GM23338 (cell line): Measurements from ENCODE around the gene KCNH5. TPM values are rescaled to one million over a fixed set of nuclear protein-coding genes. Genes with fewer than 3 reads are reported as not detected.

Experiments used
- ATAC-seq: fragments of 200-7000 bp; cut with Tn5 transposase; 3 replicates; pipeline ENCODE4 v1.9.1; 2020
- DNase-seq: peaks from one replicate; pipeline ENCODE4 v3.0.0-alpha.2; 2015; ENCODE audit warnings: low spot score
- H2AFZ ChIP-seq: fragments of 200-600 bp; sonication (generic); 2 replicates; pipeline ENCODE4 v1.8.0; 2016; ENCODE audit warnings: antibody characterized with exemption, mild to moderate bottlenecking, moderate library complexity
- H3F3A ChIP-seq: fragments of 200-600 bp; sonication (generic); replicated peaks from 2 replicates; pipeline ENCODE4 v1.8.0; 2017; ENCODE audit warnings: antibody characterized with exemption, mixed run types, low read depth
- H3K27ac ChIP-seq: fragments of 200-600 bp; sonication (generic); 2 replicates; pipeline ENCODE4 v1.6.1; 2016; ENCODE audit warnings: low read depth
- H3K27me3 ChIP-seq: fragments of 200-600 bp; sonication (generic); 2 replicates; pipeline ENCODE4 v1.8.0; 2016; ENCODE audit warnings: mild to moderate bottlenecking, mixed run types, moderate library complexity; ENCODE audit not compliant: insufficient read depth
- H3K36me3 ChIP-seq: fragments of 200-600 bp; sonication (generic); 2 replicates; pipeline ENCODE4 v1.8.0; 2016; ENCODE audit warnings: mild to moderate bottlenecking; ENCODE audit not compliant: insufficient read depth
- H3K4me1 ChIP-seq: fragments of 200-600 bp; sonication (generic); 2 replicates; pipeline ENCODE4 v1.8.0; 2016; ENCODE audit warnings: mild to moderate bottlenecking, moderate library complexity; ENCODE audit not compliant: insufficient read depth
- H3K4me2 ChIP-seq: fragments of 200-600 bp; sonication (generic); 2 replicates; pipeline ENCODE4 v1.7.1; 2017; ENCODE audit warnings: mixed run types
- H3K4me3 ChIP-seq: fragments of 200-600 bp; sonication (generic); 2 replicates; pipeline ENCODE4 v1.6.1; 2016; ENCODE audit warnings: mixed run types
- H3K79me2 ChIP-seq: fragments of 200-600 bp; sonication (generic); replicated peaks from 2 replicates; pipeline ENCODE4 v1.8.0; 2017; ENCODE audit warnings: mild to moderate bottlenecking; ENCODE audit not compliant: insufficient read depth
- H3K9me2 ChIP-seq: fragments of 200-600 bp; sonication (generic); 2 replicates; pipeline ENCODE4 v1.8.0; 2017; ENCODE audit not compliant: insufficient read depth
- H4K20me1 ChIP-seq: fragments of 200-600 bp; sonication (generic); replicated peaks from 2 replicates; pipeline ENCODE4 v1.8.0; 2017; ENCODE audit warnings: mild to moderate bottlenecking; ENCODE audit not compliant: insufficient read depth
- H3K27ac Mint-ChIP-seq: 2 replicates; pipeline ENCODE4 v1.8.0; 2020; ENCODE audit warnings: inconsistent platforms, mild to moderate bottlenecking, moderate library complexity, mixed read lengths
- H3K27me3 Mint-ChIP-seq: 3 replicates; pipeline ENCODE4 v1.8.0; 2022; ENCODE audit warnings: low read depth, mild to moderate bottlenecking, moderate library complexity, mixed read lengths, inconsistent platforms; ENCODE audit not compliant: insufficient read depth, poor library complexity
- H3K36me3 Mint-ChIP-seq: 3 replicates; pipeline ENCODE4 v1.8.0; 2021; ENCODE audit warnings: low read depth, mild to moderate bottlenecking, inconsistent platforms, moderate library complexity, mixed read lengths
- H3K4me1 Mint-ChIP-seq: 3 replicates; pipeline ENCODE4 v1.8.0; 2020; ENCODE audit warnings: mild to moderate bottlenecking, inconsistent platforms, mixed read lengths
- H3K4me3 Mint-ChIP-seq: 3 replicates; pipeline ENCODE4 v1.8.0; 2021; ENCODE audit warnings: moderate library complexity, mild to moderate bottlenecking, inconsistent platforms, mixed read lengths
- H3K9me3 Mint-ChIP-seq: 3 replicates; pipeline ENCODE4 v1.8.0; 2020; ENCODE audit warnings: moderate library complexity, mild to moderate bottlenecking, inconsistent platforms, mixed read lengths
- CREB1 ChIP-seq: fragments of 250-450 bp; sonication (Bioruptor Pico); IDR thresholded peaks from 2 replicates; pipeline ENCODE4 v1.5.0; 2020; ENCODE audit warnings: low read depth, mild to moderate bottlenecking, moderate library complexity
- EZH2 ChIP-seq: fragments of 200-600 bp; sonication (generic); IDR thresholded peaks from one replicate; pipeline ENCODE4 v1.8.0; 2017; ENCODE audit warnings: antibody characterized with exemption, mild to moderate bottlenecking, low read depth; ENCODE audit not compliant: unreplicated experiment
- EZH2phosphoT487 ChIP-seq: fragments of 200-600 bp; sonication (generic); IDR thresholded peaks from one replicate; pipeline ENCODE4 v1.8.1; 2018; ENCODE audit warnings: antibody characterized with exemption; ENCODE audit not compliant: unreplicated experiment
- JUNB ChIP-seq: IDR thresholded peaks from one replicate; pipeline ENCODE4 v1.6.1; 2016; ENCODE audit warnings: antibody characterized with exemption; ENCODE audit not compliant: unreplicated experiment
- NANOG ChIP-seq: IDR thresholded peaks from 2 replicates; pipeline ENCODE4 v1.6.1; 2016; ENCODE audit warnings: antibody characterized with exemption, borderline replicate concordance
- POLR2AphosphoS5 ChIP-seq: IDR thresholded peaks from 2 replicates; pipeline ENCODE4 v1.6.1; 2016; ENCODE audit warnings: antibody characterized with exemption, low read depth
- STAT1 ChIP-seq: IDR thresholded peaks from one replicate; pipeline ENCODE4 v1.6.1; 2016; ENCODE audit warnings: antibody characterized with exemption; ENCODE audit not compliant: unreplicated experiment
- ZNF114 ChIP-seq: fragments of 250-450 bp; sonication (Bioruptor Pico); IDR thresholded peaks from 2 replicates; pipeline ENCODE4 v1.5.0; 2020; ENCODE audit warnings: mild to moderate bottlenecking, moderate library complexity
- ZNF331 ChIP-seq: fragments of 250-450 bp; sonication (Bioruptor Pico); IDR thresholded peaks from 2 replicates; pipeline ENCODE4 v1.5.0; 2020; ENCODE audit warnings: low read depth, mild to moderate bottlenecking, moderate library complexity
- polyA plus RNA-seq: library from polyadenylated mRNA; unstranded; fragments of >200 nt; fragmentation: Nextera tagmentation; extraction: Ambion mirVana; gene quantifications from 2 replicates; pipeline ENCODE4 v1.2.1, GENCODE V29; 2016
- total RNA-seq: library from RNA; depleted of rRNA; stranded (reverse); fragments of >200 nt; shearing (Covaris generic); gene quantifications from 2 replicates; pipeline ENCODE4 v1.2.3, GENCODE V29; 2014
- TF ChIP-seq, protein P1 (sequence below): IDR thresholded peaks from 2 replicates; pipeline ENCODE4 v1.6.1; 2016; ENCODE audit warnings: antibody characterized with exemption
- TF ChIP-seq, protein P2 (sequence below): fragments of 250-450 bp; sonication (Bioruptor Pico); IDR thresholded peaks from 2 replicates; pipeline ENCODE4 v1.5.0; 2020; ENCODE audit warnings: mild to moderate bottlenecking, moderate library complexity
- TF ChIP-seq, protein P3 (sequence below), 2 experiments: fragments of 200-600 bp in 1 of 2; sonication (generic) in 1 of 2; conservative IDR thresholded peaks; 2 replicates each; pipeline versions ENCODE4 v1.5.1 to v1.6.1; 2016 to 2017; ENCODE audit warnings: antibody characterized with exemption in 2 of 2, low read depth in 2 of 2, mild to moderate bottlenecking in 2 of 2, moderate library complexity in 1 of 2
- TF ChIP-seq, protein P4 (sequence below): IDR thresholded peaks from one replicate; pipeline ENCODE4 v1.6.1; 2018; ENCODE audit warnings: antibody characterized with exemption; ENCODE audit not compliant: unreplicated experiment

The KCNH5 gene
- total and polyA plus RNA-seq, 2 experiments from 2014 or later: 0.71 to 0.83 TPM

DNA sequence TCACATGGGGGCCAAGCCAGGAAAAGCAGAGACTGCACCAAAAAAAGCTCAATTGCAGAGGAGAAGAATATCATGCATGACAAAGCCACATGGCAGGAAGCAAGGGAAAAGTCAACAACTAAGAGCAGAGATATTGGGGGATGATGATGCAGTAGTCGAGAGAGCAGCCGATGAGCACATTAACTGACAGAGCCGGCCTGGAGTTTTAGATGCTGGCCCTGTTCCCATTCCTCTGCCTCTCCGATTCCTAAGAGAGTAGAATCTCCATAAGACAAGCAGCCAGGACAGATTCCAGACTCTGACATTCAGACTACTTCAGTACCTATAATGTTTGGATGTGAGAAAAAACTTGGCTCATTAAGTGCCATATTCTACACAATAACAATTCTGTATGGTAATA, 155.9 kb downstream of the KCNH5 start:
- DNase-seq (peak; percentile 19), ATAC-seq (peak; percentile 56)
- no peaks in the 10 kb centered on the region; the same call in 2 of the 3 replicates for H3K36me3 Mint-ChIP-seq
- Histone ChIP-seq H3K79me2 (no peaks in the 10 kb centered on the region), H3K4me3 (no peak overlapping the region), H3K27me3 (no peaks in the 10 kb centered on the region), H4K20me1 (no peaks in the 10 kb centered on the region), H3K4me2 (peak overlapping the region; percentile 56; the same call in 1 of the 2 replicates), H3K9me2 (0 out of 2 replicates have a peak, but pooled peaks cover 8% of the 10 kb centered on the region), H3K4me1 (peaks cover 13% of the 10 kb centered on the region), H3F3A (no peaks in the 10 kb centered on the region), H3K36me3 (no peaks in the 10 kb centered on the region), H2AFZ (no peak overlapping the region), H3K27ac (no peak overlapping the region)
- H3K27ac Mint-ChIP-seq: no peak overlapping the region
- no peaks in the 10 kb centered on the region for H3K9me3 Mint-ChIP-seq
- TF ChIP-seq, protein P1, sequence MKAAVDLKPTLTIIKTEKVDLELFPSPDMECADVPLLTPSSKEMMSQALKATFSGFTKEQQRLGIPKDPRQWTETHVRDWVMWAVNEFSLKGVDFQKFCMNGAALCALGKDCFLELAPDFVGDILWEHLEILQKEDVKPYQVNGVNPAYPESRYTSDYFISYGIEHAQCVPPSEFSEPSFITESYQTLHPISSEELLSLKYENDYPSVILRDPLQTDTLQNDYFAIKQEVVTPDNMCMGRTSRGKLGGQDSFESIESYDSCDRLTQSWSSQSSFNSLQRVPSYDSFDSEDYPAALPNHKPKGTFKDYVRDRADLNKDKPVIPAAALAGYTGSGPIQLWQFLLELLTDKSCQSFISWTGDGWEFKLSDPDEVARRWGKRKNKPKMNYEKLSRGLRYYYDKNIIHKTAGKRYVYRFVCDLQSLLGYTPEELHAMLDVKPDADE: no peak
- no peak for TF ChIP-seq EZH2phosphoT487
- no peak for TF ChIP-seq JUNB
- TF ChIP-seq EZH2: no peak
- no peak for TF ChIP-seq CREB1 (CRISPR knock-in tag)
- no peak for TF ChIP-seq ZNF331 (CRISPR knock-in tag)
- TF ChIP-seq ZNF114: no peak
- no peak for TF ChIP-seq POLR2AphosphoS5
- TF ChIP-seq, protein P2, sequence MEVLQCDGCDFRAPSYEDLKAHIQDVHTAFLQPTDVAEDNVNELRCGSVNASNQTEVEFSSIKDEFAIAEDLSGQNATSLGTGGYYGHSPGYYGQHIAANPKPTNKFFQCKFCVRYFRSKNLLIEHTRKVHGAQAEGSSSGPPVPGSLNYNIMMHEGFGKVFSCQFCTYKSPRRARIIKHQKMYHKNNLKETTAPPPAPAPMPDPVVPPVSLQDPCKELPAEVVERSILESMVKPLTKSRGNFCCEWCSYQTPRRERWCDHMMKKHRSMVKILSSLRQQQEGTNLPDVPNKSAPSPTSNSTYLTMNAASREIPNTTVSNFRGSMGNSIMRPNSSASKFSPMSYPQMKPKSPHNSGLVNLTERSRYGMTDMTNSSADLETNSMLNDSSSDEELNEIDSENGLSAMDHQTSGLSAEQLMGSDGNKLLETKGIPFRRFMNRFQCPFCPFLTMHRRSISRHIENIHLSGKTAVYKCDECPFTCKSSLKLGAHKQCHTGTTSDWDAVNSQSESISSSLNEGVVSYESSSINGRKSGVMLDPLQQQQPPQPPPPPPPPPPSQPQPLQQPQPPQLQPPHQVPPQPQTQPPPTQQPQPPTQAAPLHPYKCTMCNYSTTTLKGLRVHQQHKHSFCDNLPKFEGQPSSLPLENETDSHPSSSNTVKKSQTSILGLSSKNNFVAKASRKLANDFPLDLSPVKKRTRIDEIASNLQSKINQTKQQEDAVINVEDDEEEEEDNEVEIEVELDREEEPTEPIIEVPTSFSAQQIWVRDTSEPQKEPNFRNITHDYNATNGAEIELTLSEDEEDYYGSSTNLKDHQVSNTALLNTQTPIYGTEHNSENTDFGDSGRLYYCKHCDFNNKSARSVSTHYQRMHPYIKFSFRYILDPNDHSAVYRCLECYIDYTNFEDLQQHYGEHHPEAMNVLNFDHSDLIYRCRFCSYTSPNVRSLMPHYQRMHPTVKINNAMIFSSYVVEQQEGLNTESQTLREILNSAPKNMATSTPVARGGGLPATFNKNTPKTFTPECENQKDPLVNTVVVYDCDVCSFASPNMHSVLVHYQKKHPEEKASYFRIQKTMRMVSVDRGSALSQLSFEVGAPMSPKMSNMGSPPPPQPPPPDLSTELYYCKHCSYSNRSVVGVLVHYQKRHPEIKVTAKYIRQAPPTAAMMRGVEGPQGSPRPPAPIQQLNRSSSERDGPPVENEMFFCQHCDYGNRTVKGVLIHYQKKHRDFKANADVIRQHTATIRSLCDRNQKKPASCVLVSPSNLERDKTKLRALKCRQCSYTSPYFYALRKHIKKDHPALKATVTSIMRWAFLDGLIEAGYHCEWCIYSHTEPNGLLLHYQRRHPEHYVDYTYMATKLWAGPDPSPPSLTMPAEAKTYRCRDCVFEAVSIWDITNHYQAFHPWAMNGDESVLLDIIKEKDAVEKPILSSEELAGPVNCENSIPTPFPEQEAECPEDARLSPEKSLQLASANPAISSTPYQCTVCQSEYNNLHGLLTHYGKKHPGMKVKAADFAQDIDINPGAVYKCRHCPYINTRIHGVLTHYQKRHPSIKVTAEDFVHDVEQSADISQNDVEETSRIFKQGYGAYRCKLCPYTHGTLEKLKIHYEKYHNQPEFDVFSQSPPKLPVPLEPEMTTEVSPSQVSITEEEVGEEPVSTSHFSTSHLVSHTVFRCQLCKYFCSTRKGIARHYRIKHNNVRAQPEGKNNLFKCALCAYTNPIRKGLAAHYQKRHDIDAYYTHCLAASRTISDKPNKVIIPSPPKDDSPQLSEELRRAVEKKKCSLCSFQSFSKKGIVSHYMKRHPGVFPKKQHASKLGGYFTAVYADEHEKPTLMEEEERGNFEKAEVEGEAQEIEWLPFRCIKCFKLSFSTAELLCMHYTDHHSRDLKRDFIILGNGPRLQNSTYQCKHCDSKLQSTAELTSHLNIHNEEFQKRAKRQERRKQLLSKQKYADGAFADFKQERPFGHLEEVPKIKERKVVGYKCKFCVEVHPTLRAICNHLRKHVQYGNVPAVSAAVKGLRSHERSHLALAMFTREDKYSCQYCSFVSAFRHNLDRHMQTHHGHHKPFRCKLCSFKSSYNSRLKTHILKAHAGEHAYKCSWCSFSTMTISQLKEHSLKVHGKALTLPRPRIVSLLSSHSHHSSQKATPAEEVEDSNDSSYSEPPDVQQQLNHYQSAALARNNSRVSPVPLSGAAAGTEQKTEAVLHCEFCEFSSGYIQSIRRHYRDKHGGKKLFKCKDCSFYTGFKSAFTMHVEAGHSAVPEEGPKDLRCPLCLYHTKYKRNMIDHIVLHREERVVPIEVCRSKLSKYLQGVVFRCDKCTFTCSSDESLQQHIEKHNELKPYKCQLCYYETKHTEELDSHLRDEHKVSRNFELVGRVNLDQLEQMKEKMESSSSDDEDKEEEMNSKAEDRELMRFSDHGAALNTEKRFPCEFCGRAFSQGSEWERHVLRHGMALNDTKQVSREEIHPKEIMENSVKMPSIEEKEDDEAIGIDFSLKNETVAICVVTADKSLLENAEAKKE (CRISPR knock-in tag): no peak
- TF ChIP-seq NANOG: no peak
- TF ChIP-seq, protein P3, sequence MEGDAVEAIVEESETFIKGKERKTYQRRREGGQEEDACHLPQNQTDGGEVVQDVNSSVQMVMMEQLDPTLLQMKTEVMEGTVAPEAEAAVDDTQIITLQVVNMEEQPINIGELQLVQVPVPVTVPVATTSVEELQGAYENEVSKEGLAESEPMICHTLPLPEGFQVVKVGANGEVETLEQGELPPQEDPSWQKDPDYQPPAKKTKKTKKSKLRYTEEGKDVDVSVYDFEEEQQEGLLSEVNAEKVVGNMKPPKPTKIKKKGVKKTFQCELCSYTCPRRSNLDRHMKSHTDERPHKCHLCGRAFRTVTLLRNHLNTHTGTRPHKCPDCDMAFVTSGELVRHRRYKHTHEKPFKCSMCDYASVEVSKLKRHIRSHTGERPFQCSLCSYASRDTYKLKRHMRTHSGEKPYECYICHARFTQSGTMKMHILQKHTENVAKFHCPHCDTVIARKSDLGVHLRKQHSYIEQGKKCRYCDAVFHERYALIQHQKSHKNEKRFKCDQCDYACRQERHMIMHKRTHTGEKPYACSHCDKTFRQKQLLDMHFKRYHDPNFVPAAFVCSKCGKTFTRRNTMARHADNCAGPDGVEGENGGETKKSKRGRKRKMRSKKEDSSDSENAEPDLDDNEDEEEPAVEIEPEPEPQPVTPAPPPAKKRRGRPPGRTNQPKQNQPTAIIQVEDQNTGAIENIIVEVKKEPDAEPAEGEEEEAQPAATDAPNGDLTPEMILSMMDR (conservative IDR thresholded peaks at IDR 0.05; ENCODE audit: low read depth in 2 of 2): no peak
- TF ChIP-seq, protein P4, sequence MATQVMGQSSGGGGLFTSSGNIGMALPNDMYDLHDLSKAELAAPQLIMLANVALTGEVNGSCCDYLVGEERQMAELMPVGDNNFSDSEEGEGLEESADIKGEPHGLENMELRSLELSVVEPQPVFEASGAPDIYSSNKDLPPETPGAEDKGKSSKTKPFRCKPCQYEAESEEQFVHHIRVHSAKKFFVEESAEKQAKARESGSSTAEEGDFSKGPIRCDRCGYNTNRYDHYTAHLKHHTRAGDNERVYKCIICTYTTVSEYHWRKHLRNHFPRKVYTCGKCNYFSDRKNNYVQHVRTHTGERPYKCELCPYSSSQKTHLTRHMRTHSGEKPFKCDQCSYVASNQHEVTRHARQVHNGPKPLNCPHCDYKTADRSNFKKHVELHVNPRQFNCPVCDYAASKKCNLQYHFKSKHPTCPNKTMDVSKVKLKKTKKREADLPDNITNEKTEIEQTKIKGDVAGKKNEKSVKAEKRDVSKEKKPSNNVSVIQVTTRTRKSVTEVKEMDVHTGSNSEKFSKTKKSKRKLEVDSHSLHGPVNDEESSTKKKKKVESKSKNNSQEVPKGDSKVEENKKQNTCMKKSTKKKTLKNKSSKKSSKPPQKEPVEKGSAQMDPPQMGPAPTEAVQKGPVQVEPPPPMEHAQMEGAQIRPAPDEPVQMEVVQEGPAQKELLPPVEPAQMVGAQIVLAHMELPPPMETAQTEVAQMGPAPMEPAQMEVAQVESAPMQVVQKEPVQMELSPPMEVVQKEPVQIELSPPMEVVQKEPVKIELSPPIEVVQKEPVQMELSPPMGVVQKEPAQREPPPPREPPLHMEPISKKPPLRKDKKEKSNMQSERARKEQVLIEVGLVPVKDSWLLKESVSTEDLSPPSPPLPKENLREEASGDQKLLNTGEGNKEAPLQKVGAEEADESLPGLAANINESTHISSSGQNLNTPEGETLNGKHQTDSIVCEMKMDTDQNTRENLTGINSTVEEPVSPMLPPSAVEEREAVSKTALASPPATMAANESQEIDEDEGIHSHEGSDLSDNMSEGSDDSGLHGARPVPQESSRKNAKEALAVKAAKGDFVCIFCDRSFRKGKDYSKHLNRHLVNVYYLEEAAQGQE: no peak
- no peak for TF ChIP-seq STAT1
- no peaks in the 10 kb centered on the region for H3K27me3 Mint-ChIP-seq
- peaks cover 12% of the 10 kb centered on the region for H3K4me1 Mint-ChIP-seq
- H3K4me3 Mint-ChIP-seq: no peak overlapping the region
